K562 (cell line): ENCODE results near the gene CACNA1I. TPM values are rescaled to one million over a fixed set of nuclear protein-coding genes. Genes with fewer than 3 reads are reported as not detected.

Experiments used
- ATAC-seq: fragments of 200-7000 bp; cut with Tn5 transposase; 3 replicates; pipeline ENCODE4 v1.9.1; 2020; ENCODE audit warnings: moderate library complexity
- BruUV-seq: library from RNA; stranded (reverse); fragments of 400-500 nt; replicated peaks from 2 replicates; lab custom pipeline; 2021; lab: Mats Ljungman, UMichigan
- CTCF ChIA-PET: fragments of 300-600 bp; formaldehyde crosslinking; extraction: SDS; loops from one replicate; lab custom pipeline; 2021; ENCODE audit warnings: low intra/inter-chr PET ratio; lab: Yijun Ruan, JAX
- POLR2A ChIA-PET: fragments of 300-600, 350-650 bp; sonication (Branson Sonifier 250); formaldehyde crosslinking; extraction: SDS; loops from one replicate; lab custom pipeline; 2021; ENCODE audit warnings: antibody characterized with exemption, inconsistent platforms; lab: Yijun Ruan, JAX
- DNase-seq, 4 experiments: peaks; one replicate each; pipeline versions ENCODE4 v3.0.0 to v3.0.0-alpha.2; 2011 to 2018; ENCODE audit warnings: low spot score in 3 of 4, mixed read lengths in 3 of 4; ENCODE audit errors: extremely low read depth in 1 of 4
- FAIRE-seq: peaks from 2 replicates; lab custom pipeline; 2011; peaks lifted over from hg19 to GRCh38; lab: Jason Lieb, UNC
- H2AFZ ChIP-seq: 2 replicates; pipeline ENCODE4 v1.6.0; 2011; ENCODE audit warnings: low read depth, low read length, control low read depth, inconsistent platforms
- H3K27ac ChIP-seq: fragments of 200-600 bp; 3 replicates; pipeline ENCODE4 v1.8.0; 2011; ENCODE audit warnings: low read depth, mild to moderate bottlenecking, control low read depth, inconsistent platforms, low read length, moderate library complexity, mixed read lengths; ENCODE audit errors: extremely low read depth
- H3K27me3 ChIP-seq, 2 experiments: fragments of 300-600 bp in 1 of 2; 2 replicates in 1 of 2; 3 replicates in 1 of 2; pipeline versions ENCODE4 v1.6.0 to v1.8.0; 2011; ENCODE audit warnings: inconsistent platforms in 2 of 2, low read length in 2 of 2, mild to moderate bottlenecking in 1 of 2, mixed read lengths in 1 of 2, moderate library complexity in 1 of 2; ENCODE audit not compliant: control insufficient read depth in 2 of 2, insufficient read depth in 2 of 2
- H3K36me3 ChIP-seq: fragments of 300-600 bp; 3 replicates; pipeline ENCODE4 v1.8.0; 2011; ENCODE audit warnings: mild to moderate bottlenecking, low read length, inconsistent platforms; ENCODE audit not compliant: control insufficient read depth, insufficient read depth
- H3K4me1 ChIP-seq, 2 experiments: fragments of 200-600 bp in 1 of 2; replicated peaks in 1 of 2; 2 replicates in 1 of 2; 3 replicates in 1 of 2; pipeline versions ENCODE4 v1.5.1 to v1.8.0; 2011; ENCODE audit warnings: inconsistent platforms in 2 of 2, low read length in 2 of 2, mild to moderate bottlenecking in 1 of 2, mixed read lengths in 1 of 2, moderate library complexity in 1 of 2; ENCODE audit not compliant: control insufficient read depth in 2 of 2, insufficient read depth in 2 of 2
- H3K4me2 ChIP-seq: 2 replicates; pipeline ENCODE4 v1.6.1; 2011; ENCODE audit warnings: low read length, control low read depth, inconsistent platforms, mixed read lengths; ENCODE audit not compliant: insufficient read depth
- H3K4me3 ChIP-seq: fragments of 200-600 bp; sonication (generic), shearing (Covaris generic); 2 replicates; pipeline ENCODE4 v1.5.1; 2016; ENCODE audit warnings: control low read depth, inconsistent platforms
- H3K79me2 ChIP-seq: fragments of 200-600 bp; 3 replicates; pipeline ENCODE4 v1.8.0; 2011; ENCODE audit warnings: low read length, inconsistent platforms; ENCODE audit not compliant: control insufficient read depth, insufficient read depth
- H3K9ac ChIP-seq, 2 experiments: 2 replicates each; pipeline versions ENCODE4 v1.6.0 to v1.6.1; 2011; ENCODE audit warnings: low read depth in 2 of 2, low read length in 2 of 2, control low read depth in 1 of 2, inconsistent platforms in 1 of 2, mild to moderate bottlenecking in 1 of 2, mixed read lengths in 1 of 2; ENCODE audit not compliant: insufficient read depth in 1 of 2
- H3K9me1 ChIP-seq: one replicate; pipeline ENCODE4 v1.6.0; 2011; ENCODE audit warnings: inconsistent platforms, mild to moderate bottlenecking, low read length, moderate library complexity; ENCODE audit not compliant: control insufficient read depth, insufficient read depth
- H3K9me3 ChIP-seq: replicated peaks from 2 replicates; pipeline ENCODE4 v1.5.1; 2011; ENCODE audit warnings: low read depth, low read length, inconsistent platforms; ENCODE audit not compliant: control insufficient read depth, insufficient read depth
- H4K20me1 ChIP-seq: replicated peaks from 2 replicates; pipeline ENCODE4 v1.6.1; 2011; ENCODE audit warnings: low read length, inconsistent platforms, mixed read lengths; ENCODE audit not compliant: control insufficient read depth, insufficient read depth
- ATF3 ChIP-seq, 2 experiments: fragments of 450-650 bp in 1 of 2; sonication (generic) in 1 of 2; formaldehyde crosslinking in 1 of 2; IDR thresholded peaks in 1 of 2; conservative IDR thresholded peaks in 1 of 2; 2 replicates each; pipeline versions ENCODE4 v1.6.1 to v1.8.1; 2016 to 2023; ENCODE audit warnings: mild to moderate bottlenecking in 2 of 2, moderate library complexity in 2 of 2, inconsistent platforms in 1 of 2, missing genetic modification reagents in 1 of 2
- CEBPB ChIP-seq: fragments of 450-650 bp; IDR thresholded peaks from 2 replicates; pipeline ENCODE4 v1.6.1; 2016; ENCODE audit warnings: missing genetic modification characterization, missing compliant biosample characterization
- CEBPG ChIP-seq, 3 experiments: fragments of 200-800 bp in 1 of 3; sonication (Bioruptor generic) in 1 of 3; sonication (generic) in 1 of 3; formaldehyde crosslinking in 1 of 3; IDR thresholded peaks in 2 of 3; conservative IDR thresholded peaks in 1 of 3; 2 replicates each; pipeline versions ENCODE4 v1.6.1 to v1.8.0; 2016 to 2022; ENCODE audit warnings: missing compliant biosample characterization in 2 of 3, missing genetic modification characterization in 2 of 3, mild to moderate bottlenecking in 1 of 3, missing genetic modification reagents in 1 of 3
- CLOCK ChIP-seq: fragments of 250-450 bp; sonication (Bioruptor Pico); IDR thresholded peaks from 2 replicates; pipeline ENCODE4 v1.4.0; 2020; ENCODE audit warnings: mild to moderate bottlenecking, moderate library complexity, borderline replicate concordance
- FOXO4 ChIP-seq: fragments of 450-650 bp; formaldehyde crosslinking; IDR thresholded peaks from 2 replicates; pipeline ENCODE4 v1.4.0; 2020; ENCODE audit warnings: mild to moderate bottlenecking, moderate library complexity
- STAT6 ChIP-seq: sonication (generic); formaldehyde crosslinking; IDR thresholded peaks from 2 replicates; pipeline ENCODE4 v1.8.1; 2023; ENCODE audit warnings: mild to moderate bottlenecking, missing genetic modification reagents
- WGBS: fragments of 100-300 bp; shearing (Covaris generic); methylation state at CpG from one replicate; pipeline ENCODE4 v1.1.6; 2016; ENCODE audit warnings: low coverage, mixed read lengths; ENCODE audit not compliant: insufficient coverage; ENCODE audit errors: missing lambda C conversion rate; 5-methylcytosine and 5-hydroxymethylcytosine counted together
- in situ Hi-C: fragments of 300-500 bp; cut with MboI; formaldehyde crosslinking; loops from 4 replicates; pipeline ENCODE4 v1.15.0; 2018; ENCODE audit warnings: inconsistent platforms, mixed read lengths
- intact Hi-C: fragments of 100-400 bp; cut with micrococcal nuclease; formaldehyde crosslinking; loops from 2 replicates; pipeline ENCODE4 v1.14.2; 2022
- polyA plus RNA-seq, 8 experiments: library from polyadenylated mRNA; depleted of rRNA in 4 of 8; stranded (reverse) in 5 of 8; unstranded in 3 of 8; fragments of >200 nt; fragmentation: Nextera tagmentation in 2 of 8; fragmentation: Illumina TruSeq in 1 of 8; extraction: Ambion mirVana in 2 of 8; extraction: Trizol in 1 of 8; gene quantifications; 2 replicates each; pipeline versions ENCODE4 v1.2.1 to v1.2.3, GENCODE V29; 2011 to 2014; ENCODE audit warnings: inconsistent platforms in 1 of 8, missing spikeins in 1 of 8
- total RNA-seq, 7 experiments: library from RNA; depleted of rRNA in 6 of 7; stranded (reverse); fragments of >200 nt in 6 of 7; fragmentation: Illumina TruSeq in 2 of 7; extraction: Trizol in 2 of 7; gene quantifications; 2 replicates each; pipeline versions ENCODE4 v1.2.1 to v1.2.3, GENCODE V29; 2011 to 2021; ENCODE audit warnings: low replicate concordance in 1 of 7

Gene CACNA1I
- total and polyA plus RNA-seq, 9 of the 15 experiments (the other 6 are each of a cell fraction or from before 2014, with no cell fraction given) = 0.01 to 0.79 (median 0.32) TPM; not detected in 1

- no peak for TF ChIP-seq STAT6
Observed at GRCh38 chr22:39731881-39732555, 161.5 kb downstream of the CACNA1I start (continued).

- Histone ChIP-seq H3K27me3 (no peaks in the 10 kb centered on the region), H3K36me3 (no peaks in the 10 kb centered on the region), H3K9me3 (no peaks in the 10 kb centered on the region), H4K20me1 (no peaks in the 10 kb centered on the region), H2AFZ (peak overlapping the region; percentile 74), H3K27ac (no peak overlapping the region), H3K4me2 (peak overlapping the region; percentile 10; the same call in 1 of the 2 replicates), H3K79me2 (no peaks in the 10 kb centered on the region), H3K9ac (0 out of 4 replicates have a peak overlapping the region, but pooled peaks of 1 of the 2 experiments have one; percentile 14), H3K9me1 (no peaks in the 10 kb centered on the region), H3K4me3 (no peak overlapping the region), H3K4me1 (peaks cover 6 to 10% of the 10 kb centered on the region in 2 experiments; a peak in 3 of 5 replicates)
- no TSS peak for BruUV-seq
- POLR2A ChIA-PET = no interaction called here
- intact Hi-C loops (no loop called here), in situ Hi-C loops (no loop called here)
- no peak for DNase-seq
- no peak for TF ChIP-seq CLOCK (CRISPR knock-in tag)
- TF ChIP-seq CEBPG (CRISPR knock-in tag; IDR thresholded peaks at IDR 0.05) = no peak
- peak in 1 of 2 experiments; percentile 61; a peak in 2 of 4 replicates for TF ChIP-seq CEBPG (tag; conservative IDR thresholded peaks at IDR 0.05 in 1 of 2, IDR thresholded peaks at IDR 0.05 in 1 of 2)
- TF ChIP-seq FOXO4 (CRISPR knock-in tag) = no peak
- TF ChIP-seq ATF3 (IDR thresholded peaks at IDR 0.05) = peak; percentile 63; the same call in 1 of the 2 replicates
- no peak for TF ChIP-seq ATF3 (CRISPR knock-in tag; conservative IDR thresholded peaks at IDR 0.05)
- TF ChIP-seq CEBPB (tag) = no peak
- FAIRE-seq = no peak
- ATAC-seq = peak; percentile 86
- CTCF ChIA-PET = no interaction called here
- 27% methylated on average over 5 of the region's 8 CpGs for WGBS
Observed at GRCh38 chr22:39732625-39733024, 162.1 kb downstream of the CACNA1I start.
